GM19043 (cell line): ENCODE data around the gene RHOBTB1.
"Not testable (repeated sequence)": the region's sequence is repeated elsewhere in the genome, so short reads cannot be mapped to it uniquely, and the experiment has no call there.

Experiments used
- ATAC-seq: cut with Tn5 transposase; IDR thresholded peaks from one replicate; pipeline ENCODE4 v1.9.1; 2021; ENCODE audit warnings: low read depth; ENCODE audit not compliant: unreplicated experiment

The RHOBTB1 gene

GRCh38 chr10:60870803-60871202, 73.2 kb downstream of the RHOBTB1 start:
- ATAC-seq, result no peak

- ATAC-seq, result no peak
Measured at GRCh38 chr10:60870416-60870728, 73.6 kb downstream of the RHOBTB1 start.

- no peak for ATAC-seq
Measured at GRCh38 chr10:60869652-60870415, 74.2 kb downstream of the RHOBTB1 start.

GRCh38 chr10:60868946-60869345, 75.0 kb downstream of the RHOBTB1 start:
- ATAC-seq, result no peak

- ATAC-seq, result no peak
Measured at GRCh38 chr10:60865198-60865783, 78.7 kb downstream of the RHOBTB1 start.

- ATAC-seq, result no peak
Measured at GRCh38 chr10:60863796-60864195, 80.2 kb downstream of the RHOBTB1 start.

GRCh38 chr10:60862517-60862916, 81.5 kb downstream of the RHOBTB1 start:
- ATAC-seq, result no peak

GRCh38 chr10:60856405-60856804, 87.6 kb downstream of the RHOBTB1 start:
- ATAC-seq, result no peak

GRCh38 chr10:60853637-60854036, 90.3 kb downstream of the RHOBTB1 start:
- ATAC-seq, result no peak

- ATAC-seq, result no peak
Measured at GRCh38 chr10:60853107-60853506, 90.9 kb downstream of the RHOBTB1 start.

GRCh38 chr10:60849740-60850139, 94.2 kb downstream of the RHOBTB1 start:
- no peak for ATAC-seq

- no peak for ATAC-seq
Measured at GRCh38 chr10:60849217-60849616, 94.8 kb downstream of the RHOBTB1 start.

- ATAC-seq, result no peak
Measured at GRCh38 chr10:60848680-60849079, 95.3 kb downstream of the RHOBTB1 start.

GRCh38 chr10:60848126-60848525, 95.9 kb downstream of the RHOBTB1 start:
- ATAC-seq, result no peak

- ATAC-seq, result no peak
Measured at GRCh38 chr10:60846173-60846572, 97.8 kb downstream of the RHOBTB1 start.

- no peak for ATAC-seq
Measured at GRCh38 chr10:60845038-60845437, 98.9 kb downstream of the RHOBTB1 start.

GRCh38 chr10:60842694-60843093, 101.3 kb downstream of the RHOBTB1 start:
- no peak for ATAC-seq

- ATAC-seq, result not testable (repeated sequence)
Measured at GRCh38 chr10:60841227-60841626, 102.8 kb downstream of the RHOBTB1 start.

- ATAC-seq, result no peak
Measured at GRCh38 chr10:60835049-60835448, 108.9 kb downstream of the RHOBTB1 start.

- ATAC-seq, result no peak
Measured at GRCh38 chr10:60834401-60834800, 109.6 kb downstream of the RHOBTB1 start.

- not testable (repeated sequence) for ATAC-seq
Measured at GRCh38 chr10:60832136-60832535, 111.8 kb downstream of the RHOBTB1 start.

- no peak for ATAC-seq
Measured at GRCh38 chr10:60828489-60828852, 115.5 kb downstream of the RHOBTB1 start.
